GM23248 (cell line): Measurements from ENCODE around the gene TBL3. TPM values are rescaled to one million over a fixed set of nuclear protein-coding genes. Genes with fewer than 3 reads are reported as not detected.

Experiments used
- DNase-seq: peaks from one replicate; pipeline ENCODE4 v3.0.0-alpha.2; 2015
- H2AFZ ChIP-seq: fragments of 200-600 bp; sonication (generic); 2 replicates; pipeline ENCODE4 v1.6.1; 2016; ENCODE audit warnings: antibody characterized with exemption
- H3F3A ChIP-seq: fragments of 200-600 bp; sonication (generic); 2 replicates; pipeline ENCODE4 v1.6.1; 2016; ENCODE audit warnings: mild to moderate bottlenecking, antibody characterized with exemption, mixed run types; ENCODE audit not compliant: insufficient read depth
- H3K27ac ChIP-seq: fragments of 200-600 bp; sonication (generic); 2 replicates; pipeline ENCODE4 v1.5.1; 2016; ENCODE audit warnings: mild to moderate bottlenecking
- H3K27me3 ChIP-seq: fragments of 200-600 bp; sonication (generic); replicated peaks from 2 replicates; pipeline ENCODE4 v1.6.1; 2016; ENCODE audit warnings: mild to moderate bottlenecking; ENCODE audit not compliant: insufficient read depth
- H3K36me3 ChIP-seq: fragments of 200-600 bp; sonication (generic); 2 replicates; pipeline ENCODE4 v1.6.1; 2016; ENCODE audit warnings: low read depth, mild to moderate bottlenecking
- H3K4me1 ChIP-seq: fragments of 200-600 bp; sonication (generic); 2 replicates; pipeline ENCODE4 v1.6.1; 2016; ENCODE audit warnings: mild to moderate bottlenecking; ENCODE audit not compliant: insufficient read depth
- H3K4me2 ChIP-seq: fragments of 200-600 bp; sonication (generic); one replicate; pipeline ENCODE4 v1.6.1; 2016; ENCODE audit warnings: mild to moderate bottlenecking; ENCODE audit not compliant: unreplicated experiment
- H3K4me3 ChIP-seq: fragments of 200-600 bp; sonication (generic); 2 replicates; pipeline ENCODE4 v1.5.1; 2016; ENCODE audit warnings: mild to moderate bottlenecking
- H3K79me2 ChIP-seq: fragments of 200-600 bp; sonication (generic); 2 replicates; pipeline ENCODE4 v1.6.1; 2016; ENCODE audit warnings: mild to moderate bottlenecking; ENCODE audit not compliant: insufficient read depth
- H3K9ac ChIP-seq: fragments of 200-600 bp; sonication (generic); 2 replicates; pipeline ENCODE4 v1.6.1; 2016; ENCODE audit warnings: mild to moderate bottlenecking
- H3K9me2 ChIP-seq: fragments of 200-600 bp; sonication (generic); 2 replicates; pipeline ENCODE4 v1.6.1; 2016; ENCODE audit warnings: mixed run types, mild to moderate bottlenecking, moderate library complexity; ENCODE audit not compliant: insufficient read depth
- H3K9me3 ChIP-seq: fragments of 200-600 bp; sonication (generic); one replicate; pipeline ENCODE4 v1.6.1; 2017; ENCODE audit warnings: low read depth
- H4K20me1 ChIP-seq: fragments of 200-600 bp; sonication (generic); 2 replicates; pipeline ENCODE4 v1.6.0; 2016; ENCODE audit not compliant: insufficient read depth
- EZH2 ChIP-seq: fragments of 200-600 bp; sonication (generic); IDR thresholded peaks from 2 replicates; pipeline ENCODE4 v1.6.1; 2018; ENCODE audit warnings: antibody characterized with exemption, mild to moderate bottlenecking; ENCODE audit not compliant: insufficient read depth, poor library complexity, severe bottlenecking
- EZH2phosphoT487 ChIP-seq: fragments of 200-600 bp; sonication (generic); IDR thresholded peaks from 2 replicates; pipeline ENCODE4 v1.6.1; 2018; ENCODE audit warnings: antibody characterized with exemption, moderate library complexity, mild to moderate bottlenecking, low read depth; ENCODE audit not compliant: insufficient read depth
- WGBS, 2 experiments: methylation state at CpG; one replicate each; pipeline ENCODE4 v1.1.6; 2015 to 2017; ENCODE audit warnings: low lambda C conversion rate in 2 of 2, low coverage in 1 of 2; ENCODE audit errors: missing lambda C conversion rate in 2 of 2; 5-methylcytosine and 5-hydroxymethylcytosine counted together
- in situ Hi-C: fragments of 300-500 bp; cut with MboI; formaldehyde crosslinking; loops from 2 replicates; pipeline ENCODE4 v1.15.0; 2020
- polyA plus RNA-seq: library from polyadenylated mRNA; unstranded; fragments of >200 nt; fragmentation: Nextera tagmentation; extraction: Ambion mirVana; gene quantifications from 2 replicates; pipeline ENCODE4 v1.2.1, GENCODE V29; 2016
- total RNA-seq: library from RNA; depleted of rRNA; stranded (reverse); fragments of >200 nt; shearing (Covaris generic); gene quantifications from 2 replicates; pipeline ENCODE4 v1.2.3, GENCODE V29; 2014

TBL3 gene
- total and polyA plus RNA-seq, 2 experiments from 2014 or later: 43.7 to 46.8 TPM

GRCh38 chr16:1991588-1991947, 19.7 kb downstream of the TBL3 start:
- Histone ChIP-seq H3K9ac (no peak overlapping the region), H3K9me3 (no peaks in the 10 kb centered on the region), H3K79me2 (no peaks in the 10 kb centered on the region), H3K27ac (no peak overlapping the region), H3K27me3 (peaks cover 21% of the 10 kb centered on the region; the same call in 1 of the 2 replicates), H2AFZ (peak overlapping the region; percentile 22; the same call in 1 of the 2 replicates), H3K4me3 (0 out of 2 replicates have a peak overlapping the region, but pooled peaks have one; percentile 27), H3K36me3 (0 out of 2 replicates have a peak, but pooled peaks cover under 1% of the 10 kb centered on the region), H3K4me1 (peaks cover 6% of the 10 kb centered on the region), H3F3A (peaks cover 25% of the 10 kb centered on the region), H3K4me2 (no peak overlapping the region), H4K20me1 (no peaks in the 10 kb centered on the region), H3K9me2 (no peaks in the 10 kb centered on the region)
- TF ChIP-seq EZH2phosphoT487 (no peak), EZH2 (peak; percentile 40)
- in situ Hi-C loops: no loop called here
- no peak for DNase-seq
- 15 to 19% methylated on average over 22 of the region's 22 CpGs for WGBS, 2 experiments

GRCh38 chr16:1991948-1992703, 20.3 kb downstream of the TBL3 start:
- in situ Hi-C loops: no loop called here
- H3K36me3 ChIP-seq: 0 out of 2 replicates have a peak, but pooled peaks cover 3% of the 10 kb centered on the region
- no peaks in the 10 kb centered on the region for H4K20me1 ChIP-seq
- no peak overlapping the region for H3K9ac ChIP-seq
- peaks cover 12% of the 10 kb centered on the region for H3K4me1 ChIP-seq
- no peak for TF ChIP-seq EZH2
- no peak for TF ChIP-seq EZH2phosphoT487
- no peaks in the 10 kb centered on the region for H3K9me3 ChIP-seq
- no peaks in the 10 kb centered on the region for H3K79me2 ChIP-seq
- 9 to 12% methylated on average over 52 to 85 of the region's 96 CpGs for WGBS, 2 experiments
- H3K9me2 ChIP-seq: no peaks in the 10 kb centered on the region
- H3F3A ChIP-seq: peaks cover 31% of the 10 kb centered on the region
- no peak overlapping the region for H3K4me2 ChIP-seq
- 0 out of 2 replicates have a peak overlapping the region, but pooled peaks have one; percentile 27 for H3K4me3 ChIP-seq
- peaks cover 21% of the 10 kb centered on the region; the same call in 1 of the 2 replicates for H3K27me3 ChIP-seq
- H2AFZ ChIP-seq: peak overlapping the region; percentile 49; the same call in 1 of the 2 replicates
- peak; percentile 92 for DNase-seq
- no peak overlapping the region for H3K27ac ChIP-seq

- 62 to 78% methylated on average over 15 to 50 of the region's 50 CpGs for WGBS, 2 experiments
- in situ Hi-C loops: no loop called here
- H3K4me2 ChIP-seq: no peak overlapping the region
Observed at GRCh38 chr16:1992704-1993317, 21.0 kb downstream of the TBL3 start.

DNA sequence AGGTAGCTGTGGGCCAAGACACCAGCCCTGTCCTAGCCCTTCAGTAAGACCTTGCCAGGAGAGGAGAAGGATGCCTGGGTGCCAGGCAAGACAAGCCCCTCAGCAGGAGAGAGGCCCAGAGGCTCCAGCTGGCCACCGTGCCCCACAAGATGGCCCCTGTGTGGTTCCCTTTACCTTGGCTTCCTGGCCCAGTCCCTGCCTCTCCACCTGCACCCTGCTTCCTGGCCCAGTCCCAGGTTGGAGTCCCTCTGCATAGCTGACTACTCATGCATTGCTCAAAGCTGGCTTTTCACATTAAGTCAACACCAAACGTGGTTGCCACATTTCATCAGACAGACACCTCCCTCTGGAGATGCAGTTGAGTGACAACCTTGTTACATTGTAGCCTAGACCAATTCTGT, 21.9 kb downstream of the TBL3 start:
- peak; percentile 66 for DNase-seq
- TF ChIP-seq EZH2phosphoT487 (no peak), EZH2 (no peak)
- H3K9me3 ChIP-seq: no peaks in the 10 kb centered on the region
- H3K27ac ChIP-seq: no peak overlapping the region
- H3K9ac ChIP-seq: no peak overlapping the region
- H3K4me2 ChIP-seq: no peak overlapping the region
- no peaks in the 10 kb centered on the region for H3K79me2 ChIP-seq
- WGBS, 2 experiments: 61 to 63% methylated on average over 2 of the region's 2 CpGs
- H2AFZ ChIP-seq: no peak overlapping the region
- peaks cover 46% of the 10 kb centered on the region for H3F3A ChIP-seq
- in situ Hi-C loops: no loop called here
- peaks cover 24% of the 10 kb centered on the region for H3K4me1 ChIP-seq
- no peaks in the 10 kb centered on the region; the same call in 1 of the 2 replicates for H4K20me1 ChIP-seq
- peaks cover 3% of the 10 kb centered on the region for H3K36me3 ChIP-seq
- peaks cover 18% of the 10 kb centered on the region; the same call in 1 of the 2 replicates for H3K27me3 ChIP-seq
- no peak overlapping the region for H3K4me3 ChIP-seq
- H3K9me2 ChIP-seq: no peaks in the 10 kb centered on the region

More at GRCh38 chr16:1992704-1993317, 21.0 kb downstream of the TBL3 start:
- no peak overlapping the region for H3K27ac ChIP-seq
- no peaks in the 10 kb centered on the region for H3K9me3 ChIP-seq
- peaks cover 37% of the 10 kb centered on the region for H3F3A ChIP-seq
- peaks cover 18% of the 10 kb centered on the region for H3K4me1 ChIP-seq
- 0 out of 2 replicates have a peak, but pooled peaks cover 3% of the 10 kb centered on the region for H3K36me3 ChIP-seq
- no peak overlapping the region for H3K9ac ChIP-seq
- DNase-seq: no peak
- 0 out of 2 replicates have a peak overlapping the region, but pooled peaks have one; percentile 49 for H2AFZ ChIP-seq
- peaks cover 21% of the 10 kb centered on the region; the same call in 1 of the 2 replicates for H3K27me3 ChIP-seq
- no peaks in the 10 kb centered on the region for H3K79me2 ChIP-seq
- no peaks in the 10 kb centered on the region; the same call in 1 of the 2 replicates for H4K20me1 ChIP-seq
- TF ChIP-seq EZH2phosphoT487 (no peak), EZH2 (no peak)
- no peak overlapping the region for H3K4me3 ChIP-seq
- H3K9me2 ChIP-seq: no peaks in the 10 kb centered on the region
